H54 (cell line): ENCODE data around the gene BOLL.
"Not testable (repeated sequence)": the region's sequence is repeated elsewhere in the genome, so short reads cannot be mapped to it uniquely, and the experiment has no call there.

Experiments used
- DNase-seq: peaks from one replicate; pipeline ENCODE4 v3.0.0; 2011; ENCODE audit warnings: low spot score, mixed read lengths; ENCODE audit not compliant: insufficient read length
- FAIRE-seq: peaks from 3 replicates; lab custom pipeline; 2011; peaks lifted over from hg19 to GRCh38; lab: Jason Lieb, UNC
- POLR2A ChIP-seq: IDR thresholded peaks from 2 replicates; pipeline ENCODE4 v1.6.1; 2011; ENCODE audit warnings: low read depth, mild to moderate bottlenecking, low read length

Gene BOLL

GRCh38 chr2:197705912-197706838, 78.9 kb downstream of the BOLL start:
- TF ChIP-seq POLR2A: no peak
- no peak for DNase-seq
- FAIRE-seq: no peak

GRCh38 chr2:197705121-197705911, 79.8 kb downstream of the BOLL start, which contains the start of gene MARS2:
TSS of gene MARS2 (plus strand) at chr2:197705369. CDS start at chr2:197705406, 37 bp downstream.
- peak; percentile 95 for TF ChIP-seq POLR2A
- FAIRE-seq: peak; percentile 70
- DNase-seq: peak; percentile 75

GRCh38 chr2:197704434-197705120, 80.5 kb downstream of the BOLL start:
- DNase-seq: no peak
- no peak for FAIRE-seq
- TF ChIP-seq POLR2A: no peak

- FAIRE-seq: no peak
- no peak for TF ChIP-seq POLR2A
Measured at GRCh38 chr2:197700960-197701359, 84.2 kb downstream of the BOLL start.

GRCh38 chr2:197699724-197700123, 85.4 kb downstream of the BOLL start:
- FAIRE-seq, DNase-seq: not testable (repeated sequence)

More at GRCh38 chr2:197700960-197701359, 84.2 kb downstream of the BOLL start:
- no peak for DNase-seq

GRCh38 chr2:197696571-197696970, 88.5 kb downstream of the BOLL start:
- FAIRE-seq, DNase-seq: not testable (repeated sequence)

GRCh38 chr2:197695971-197696370, 89.1 kb downstream of the BOLL start:
- not testable (repeated sequence) for FAIRE-seq, DNase-seq

GRCh38 chr2:197695206-197695605, 89.9 kb downstream of the BOLL start:
- FAIRE-seq: not testable (repeated sequence)

GRCh38 chr2:197677483-197677882, 107.6 kb downstream of the BOLL start:
- DNase-seq: no peak
- TF ChIP-seq POLR2A: no peak
- no peak for FAIRE-seq

More at GRCh38 chr2:197695206-197695605, 89.9 kb downstream of the BOLL start:
- DNase-seq: not testable (repeated sequence)

- no peak for TF ChIP-seq POLR2A
- peak; percentile 50 for FAIRE-seq
- no peak for DNase-seq
Measured at GRCh38 chr2:197677056-197677455, 108.1 kb downstream of the BOLL start.
